GM18867 (cell line): ENCODE results near the gene ZSCAN5C.
"Not testable (repeated sequence)": the region's sequence is repeated elsewhere in the genome, so short reads cannot be mapped to it uniquely, and the experiment has no call there.

Experiments used
- ATAC-seq: cut with Tn5 transposase; IDR thresholded peaks from one replicate; pipeline ENCODE4 v1.9.1; 2021; ENCODE audit warnings: mild to moderate bottlenecking, moderate library complexity; ENCODE audit not compliant: unreplicated experiment

ZSCAN5C gene

GRCh38 chr19:56201973-56202372, at the start of gene ZSCAN5C:
Gene ZSCAN5C (plus strand): TSS chr19:56202273. CDS start chr19:56205914, 3,641 bp downstream.
- ATAC-seq: no peak

- no peak for ATAC-seq
These were observed 49.4 kb upstream of the ZSCAN5C start for GRCh38 chr19:56152644-56153043.

GRCh38 chr19:56153507-56153906, 48.6 kb upstream of the ZSCAN5C start:
- no peak for ATAC-seq

- no peak for ATAC-seq
These were observed 46.9 kb upstream of the ZSCAN5C start for GRCh38 chr19:56155124-56155687.

- no peak for ATAC-seq
These were observed 45.3 kb upstream of the ZSCAN5C start for GRCh38 chr19:56156768-56157167.

- ATAC-seq: no peak
These were observed 43.8 kb upstream of the ZSCAN5C start for GRCh38 chr19:56158170-56158757.

- ATAC-seq: no peak
These were observed 43.0 kb upstream of the ZSCAN5C start for GRCh38 chr19:56159009-56159559.

GRCh38 chr19:56159622-56160271, 42.3 kb upstream of the ZSCAN5C start:
- ATAC-seq: no peak

GRCh38 chr19:56161534-56161933, 40.5 kb upstream of the ZSCAN5C start:
- ATAC-seq: no peak

- no peak for ATAC-seq
These were observed 39.8 kb upstream of the ZSCAN5C start for GRCh38 chr19:56162258-56162657.

- ATAC-seq: no peak
These were observed 39.0 kb upstream of the ZSCAN5C start for GRCh38 chr19:56163097-56163496.

GRCh38 chr19:56167064-56167578, 35.0 kb upstream of the ZSCAN5C start:
- ATAC-seq: no peak

GRCh38 chr19:56170261-56170660, 31.8 kb upstream of the ZSCAN5C start:
- ATAC-seq: no peak

GRCh38 chr19:56174086-56174485, 28.0 kb upstream of the ZSCAN5C start:
- no peak for ATAC-seq

GRCh38 chr19:56174550-56174949, 27.5 kb upstream of the ZSCAN5C start:
- ATAC-seq: no peak

- not testable (repeated sequence) for ATAC-seq
These were observed 26.2 kb upstream of the ZSCAN5C start, which contains the start of gene GALP for GRCh38 chr19:56175861-56176307. Gene GALP (plus strand): TSS chr19:56176008. CDS start chr19:56177109, 1,101 bp downstream.

- not testable (repeated sequence) for ATAC-seq
These were observed 25.8 kb upstream of the ZSCAN5C start for GRCh38 chr19:56176310-56176709.

- ATAC-seq: no peak
These were observed 25.2 kb upstream of the ZSCAN5C start for GRCh38 chr19:56176881-56177280.

- no peak for ATAC-seq
These were observed 24.4 kb upstream of the ZSCAN5C start for GRCh38 chr19:56177564-56178243.

- ATAC-seq: no peak
These were observed 12.3 kb upstream of the ZSCAN5C start for GRCh38 chr19:56189785-56190184.

- no peak for ATAC-seq
These were observed 11.0 kb upstream of the ZSCAN5C start for GRCh38 chr19:56191115-56191514.
